ENCODE measurements around the gene ZNF511. TPM values are rescaled to one million over a fixed set of nuclear protein-coding genes. Genes with fewer than 3 reads are reported as not detected.

Gene ZNF511
- total RNA-seq, 1 experiment from 2014 or later, result 89.4 TPM

GRCh38 chr10:133266056-133266795, 42.5 kb upstream of the ZNF511 start:
- Histone ChIP-seq H4K91ac (ENCODE audit: insufficient read length, low read depth, low read length) (no peak overlapping the region), H2AK5ac (ENCODE audit: insufficient read length, low read length) (no peak overlapping the region), H3K14ac (ENCODE audit: insufficient read depth, low read length) (no peak overlapping the region), H2BK20ac (ENCODE audit: low read depth, low read length, poor library complexity, severe bottlenecking) (no peak overlapping the region), H4K5ac (ENCODE audit: insufficient read length, low read depth, low read length) (no peak overlapping the region), H3T11ph (ENCODE audit: low read length) (no peak overlapping the region), H3K56ac (ENCODE audit: insufficient read length, low read depth, low read length) (no peak overlapping the region), H3K4ac (ENCODE audit: low read depth, low read length) (no peak overlapping the region), H2BK15ac (ENCODE audit: low read depth, low read length) (no peak overlapping the region), H3K4me2 (ENCODE audit: insufficient read depth, insufficient read length, low read length) (no peak overlapping the region), H2AFZ (ENCODE audit: low read length) (no peak overlapping the region), H3K79me1 (ENCODE audit: insufficient read depth, low read depth, low read length, poor library complexity, severe bottlenecking) (no peaks in the 10 kb centered on the region), H3K4me1 (ENCODE audit: insufficient read depth, low read length) (no peaks in the 10 kb centered on the region), H3K79me2 (ENCODE audit: insufficient read depth, low read length) (no peaks in the 10 kb centered on the region), H2BK12ac (ENCODE audit: insufficient read length, low read depth, low read length) (no peak overlapping the region), H3K18ac (ENCODE audit: insufficient read length, low read depth, low read length) (no peak overlapping the region), H3K27ac (ENCODE audit: insufficient read length, low read depth, low read length) (no peak overlapping the region), H3K9me3 (ENCODE audit: control insufficient read depth, low read depth, low read length) (no peaks in the 10 kb centered on the region), H3K23me2 (ENCODE audit: insufficient read length, low read depth, low read length, poor library complexity, severe bottlenecking) (peaks cover 6% of the 10 kb centered on the region), H3K27me3 (ENCODE audit: insufficient read depth, low read length) (no peaks in the 10 kb centered on the region; the same call in 1 of the 2 replicates), H4K8ac (replicated peaks; ENCODE audit: insufficient read length, low read depth, low read length) (no peak overlapping the region), H2BK5ac (ENCODE audit: insufficient read length, low read length) (no peak overlapping the region), H2BK120ac (ENCODE audit: low read depth, low read length, poor library complexity, severe bottlenecking) (no peak overlapping the region), H3K23ac (ENCODE audit: insufficient read length, low read depth, low read length) (no peak overlapping the region), H4K20me1 (ENCODE audit: control insufficient read depth, insufficient read depth, insufficient read length) (peaks cover 3% of the 10 kb centered on the region), H3K9ac (ENCODE audit: extremely low read depth, insufficient read length, low read length) (no peak overlapping the region)
- TF ChIP-seq, protein P1, sequence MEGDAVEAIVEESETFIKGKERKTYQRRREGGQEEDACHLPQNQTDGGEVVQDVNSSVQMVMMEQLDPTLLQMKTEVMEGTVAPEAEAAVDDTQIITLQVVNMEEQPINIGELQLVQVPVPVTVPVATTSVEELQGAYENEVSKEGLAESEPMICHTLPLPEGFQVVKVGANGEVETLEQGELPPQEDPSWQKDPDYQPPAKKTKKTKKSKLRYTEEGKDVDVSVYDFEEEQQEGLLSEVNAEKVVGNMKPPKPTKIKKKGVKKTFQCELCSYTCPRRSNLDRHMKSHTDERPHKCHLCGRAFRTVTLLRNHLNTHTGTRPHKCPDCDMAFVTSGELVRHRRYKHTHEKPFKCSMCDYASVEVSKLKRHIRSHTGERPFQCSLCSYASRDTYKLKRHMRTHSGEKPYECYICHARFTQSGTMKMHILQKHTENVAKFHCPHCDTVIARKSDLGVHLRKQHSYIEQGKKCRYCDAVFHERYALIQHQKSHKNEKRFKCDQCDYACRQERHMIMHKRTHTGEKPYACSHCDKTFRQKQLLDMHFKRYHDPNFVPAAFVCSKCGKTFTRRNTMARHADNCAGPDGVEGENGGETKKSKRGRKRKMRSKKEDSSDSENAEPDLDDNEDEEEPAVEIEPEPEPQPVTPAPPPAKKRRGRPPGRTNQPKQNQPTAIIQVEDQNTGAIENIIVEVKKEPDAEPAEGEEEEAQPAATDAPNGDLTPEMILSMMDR (conservative IDR thresholded peaks at IDR 0.05), result no peak
- peaks cover 0 to 10% of the 10 kb centered on the region in 2 experiments; a peak in 3 of 4 replicates for H3K4me1 Mint-ChIP-seq
- H3K27ac Mint-ChIP-seq, result no peak overlapping the region
- no peaks in the 10 kb centered on the region for H3K36me3 Mint-ChIP-seq (ENCODE audit: insufficient read depth in 1 of 3, low read depth in 3 of 3)
- no peak for DNase-seq
- no peak overlapping the region for H3K4me3 Mint-ChIP-seq
- peaks cover 19% of the 10 kb centered on the region for H3K27me3 Mint-ChIP-seq (ENCODE audit: low read depth)
- H3K9me3 Mint-ChIP-seq, result no peaks in the 10 kb centered on the region
- no CpG with 5 or more reads among the region's 21 CpGs for WGBS (ENCODE audit: extremely low coverage, insufficient read length, low lambda C conversion rate)
